ENCODE results near the gene SPATA4.

Gene SPATA4

DNA sequence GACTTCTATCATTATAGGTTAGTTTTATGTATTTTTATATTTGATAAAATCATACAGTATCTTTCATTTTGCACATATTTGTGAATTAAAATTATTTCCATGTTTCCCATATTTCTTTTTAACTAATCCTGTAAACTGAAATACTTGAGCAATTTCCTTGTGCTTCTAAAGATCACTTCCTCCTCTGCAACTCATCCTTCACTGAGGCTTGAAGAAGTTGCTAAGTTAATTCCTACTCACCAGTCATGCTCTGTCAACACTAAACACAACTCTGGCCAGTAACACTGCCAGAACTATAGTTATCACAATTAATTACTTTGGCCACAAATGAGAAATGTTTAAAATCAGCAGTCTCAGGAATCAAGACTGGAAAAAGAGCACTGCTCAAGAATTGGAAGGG, 6.7 kb downstream of the SPATA4 start:
- DNase-seq, result no peak

DNA sequence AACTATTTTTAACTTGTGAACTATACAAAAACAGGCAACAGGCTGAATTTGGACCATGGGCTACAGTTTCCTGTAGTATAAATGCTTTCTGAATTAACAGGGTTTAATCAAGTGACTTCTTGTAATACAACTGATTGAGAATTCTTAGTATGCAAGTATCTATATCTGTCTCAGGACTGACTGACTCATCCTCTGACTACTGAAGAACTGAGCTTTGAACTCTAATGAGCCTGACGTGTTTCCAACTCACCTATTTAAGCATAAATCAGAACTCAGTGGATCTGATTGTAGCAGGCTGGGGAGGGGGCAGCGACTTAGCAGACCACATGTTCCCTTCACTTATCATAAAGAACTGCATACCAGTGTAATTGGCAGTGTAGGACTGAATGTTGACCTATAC, 7.8 kb downstream of the SPATA4 start:
- no peak for DNase-seq

DNA sequence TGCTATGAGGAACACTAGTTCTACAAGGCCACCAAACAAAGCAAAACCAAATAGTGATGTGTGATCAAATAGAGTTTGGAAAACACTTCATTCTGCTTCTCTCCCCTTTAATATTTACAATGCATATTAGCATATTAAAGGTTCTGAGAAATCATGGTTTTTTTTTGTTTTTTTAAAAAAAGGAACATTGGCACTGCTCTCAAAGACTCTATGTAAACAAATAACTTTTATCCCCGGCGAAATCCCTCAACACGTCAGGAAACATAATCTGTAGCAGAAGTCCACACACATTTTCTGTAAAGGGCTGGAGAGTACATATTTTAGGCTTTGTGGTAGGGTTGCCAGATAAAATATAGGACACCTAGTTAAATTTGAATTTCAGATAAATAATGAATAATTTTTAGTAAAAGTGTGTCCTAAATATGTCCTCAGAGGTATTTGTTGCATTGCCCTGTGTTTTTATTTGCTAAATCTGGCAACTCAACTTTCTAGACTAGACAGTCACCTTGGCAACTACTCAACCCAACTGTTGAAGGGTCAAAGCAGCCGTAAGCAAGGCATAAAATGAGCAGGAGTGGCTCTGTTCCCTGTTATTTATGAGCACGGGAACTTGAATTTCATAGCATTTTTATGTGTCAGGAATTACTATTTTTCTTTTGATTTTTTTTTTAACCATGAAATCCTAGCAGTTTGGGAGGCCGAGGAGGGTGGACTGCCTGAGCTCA, 8.6 kb downstream of the SPATA4 start:
- DNase-seq, result no peak

DNA sequence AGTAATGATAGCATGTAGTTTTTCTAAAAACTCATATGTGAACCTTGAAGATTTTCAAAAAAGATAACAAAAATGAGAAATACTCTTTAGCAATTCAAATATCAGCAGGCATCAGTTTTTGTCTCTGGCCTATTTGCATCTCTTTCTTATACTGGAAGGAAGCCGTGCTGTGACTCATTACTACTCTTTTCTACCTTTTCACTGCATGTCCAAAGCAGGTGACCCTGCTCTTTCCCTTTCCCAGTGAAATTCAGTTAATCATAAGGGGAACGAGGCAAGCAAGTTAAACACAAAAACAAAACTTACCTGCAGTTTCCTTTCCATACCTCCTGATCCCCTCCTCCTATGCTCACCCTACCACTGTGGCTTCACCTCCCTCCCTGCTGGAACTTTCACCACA, 9.3 kb downstream of the SPATA4 start:
- DNase-seq, result no peak

DNA sequence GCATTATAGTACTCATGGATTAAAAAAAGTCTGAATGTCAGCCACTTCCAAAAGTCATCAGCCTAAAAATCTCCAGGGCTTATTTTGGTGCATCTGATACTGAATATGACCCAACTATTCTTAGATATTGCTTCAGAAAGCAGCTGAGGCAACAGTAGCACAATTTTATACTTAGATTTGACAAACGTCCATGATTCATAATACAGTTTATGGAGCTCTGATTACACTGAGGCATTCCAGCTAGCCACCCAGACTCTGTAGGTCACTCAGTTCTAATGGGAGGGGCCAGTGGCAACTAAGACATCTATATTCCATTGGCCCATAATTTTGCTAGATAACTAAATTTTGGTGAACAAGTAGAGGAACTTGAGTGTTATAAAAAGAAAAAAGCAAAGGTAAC, 10.3 kb downstream of the SPATA4 start:
- no peak for DNase-seq

DNA sequence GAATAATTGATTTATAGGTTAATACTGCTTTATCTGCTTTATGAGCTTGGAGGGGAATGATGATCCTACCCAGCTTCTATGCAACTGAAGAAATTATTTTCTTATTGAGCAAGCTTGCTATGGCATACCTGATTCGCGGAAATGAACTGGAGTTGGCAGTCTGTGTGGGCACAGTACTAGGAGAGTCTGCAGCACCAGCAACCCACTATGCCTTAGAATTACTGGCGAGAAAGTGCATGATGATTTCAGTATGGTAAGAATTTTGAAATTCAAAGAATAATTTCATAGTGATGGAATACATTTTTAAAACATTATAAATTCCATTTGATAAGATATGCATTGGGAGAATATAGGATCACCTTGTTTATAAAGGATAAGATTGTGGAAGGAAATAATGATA, 32.3 kb downstream of the SPATA4 start:
- no peak for DNase-seq

DNA sequence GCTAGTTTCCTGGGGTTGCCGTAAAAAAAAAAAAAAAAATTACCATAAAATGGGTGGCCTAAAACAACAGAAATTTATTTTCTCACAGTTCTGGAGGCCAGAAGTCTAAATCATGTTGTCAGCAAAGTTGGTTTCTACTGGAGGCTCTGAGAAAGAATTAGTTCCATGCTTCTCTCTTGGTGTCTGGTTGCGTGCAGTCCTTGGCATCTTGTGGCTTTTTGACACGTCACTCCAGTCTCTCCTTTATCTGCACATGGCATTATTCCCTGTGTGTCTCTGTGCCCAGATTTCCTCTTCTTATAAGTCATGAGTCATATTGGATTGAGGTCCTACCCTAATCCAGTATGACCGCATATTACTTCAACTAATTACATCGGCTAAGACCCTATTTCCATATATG, 38.7 kb downstream of the SPATA4 start:
- no peak for DNase-seq

DNA sequence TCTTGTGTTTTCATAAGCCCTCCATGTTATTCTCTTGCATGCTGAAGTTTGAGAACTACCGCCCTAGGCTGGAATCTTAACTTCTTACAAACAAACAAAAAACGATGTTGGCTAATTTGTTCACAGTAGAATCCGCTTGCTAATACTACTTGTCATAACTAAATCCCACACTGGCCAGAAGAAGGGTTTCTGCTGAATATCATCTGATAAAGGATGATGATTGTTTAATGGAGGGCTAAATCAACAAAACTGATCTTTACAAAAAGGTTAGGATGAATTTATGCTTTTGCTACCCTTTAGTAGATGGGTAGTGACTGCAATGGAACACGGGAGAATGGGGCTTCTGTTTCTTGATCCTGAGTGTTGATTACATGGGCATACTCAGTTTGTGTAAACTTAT, 42.3 kb downstream of the SPATA4 start:
- DNase-seq, result no peak

DNA sequence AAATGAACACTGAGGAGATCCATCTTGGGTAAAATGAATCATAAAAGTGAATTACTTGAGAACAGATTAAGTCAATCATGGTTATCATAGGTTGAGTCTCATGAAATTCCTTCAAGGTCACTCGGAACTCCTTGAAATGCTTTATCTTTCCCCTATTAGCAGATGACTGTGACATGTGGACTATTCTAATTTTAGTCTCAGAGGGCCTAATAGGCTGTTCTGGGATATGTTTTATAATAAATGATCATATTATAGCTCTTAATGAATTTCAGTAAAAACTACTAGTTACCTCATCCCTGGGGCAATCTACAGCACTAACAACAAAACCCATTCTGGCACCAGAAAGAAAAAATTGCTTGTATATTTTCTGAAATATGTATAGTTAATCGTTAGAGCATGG, 44.7 kb downstream of the SPATA4 start:
- DNase-seq, result no peak

DNA sequence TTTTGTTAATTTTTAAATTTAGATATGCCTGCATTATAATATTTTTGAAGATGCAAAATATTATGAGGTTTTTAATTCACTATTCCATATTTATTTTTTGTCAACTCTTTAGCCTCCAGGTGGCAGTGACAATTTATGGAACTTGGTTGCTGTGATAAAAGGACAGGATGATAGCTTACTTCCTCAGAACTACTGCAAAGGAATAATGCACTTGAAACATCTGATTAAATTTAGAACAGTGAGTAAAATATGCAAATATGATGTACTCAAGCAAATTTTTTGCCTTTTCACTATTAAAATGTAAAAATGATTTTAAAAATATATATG, 45.1 kb downstream of the SPATA4 start:
- DNase-seq, result no peak

DNA sequence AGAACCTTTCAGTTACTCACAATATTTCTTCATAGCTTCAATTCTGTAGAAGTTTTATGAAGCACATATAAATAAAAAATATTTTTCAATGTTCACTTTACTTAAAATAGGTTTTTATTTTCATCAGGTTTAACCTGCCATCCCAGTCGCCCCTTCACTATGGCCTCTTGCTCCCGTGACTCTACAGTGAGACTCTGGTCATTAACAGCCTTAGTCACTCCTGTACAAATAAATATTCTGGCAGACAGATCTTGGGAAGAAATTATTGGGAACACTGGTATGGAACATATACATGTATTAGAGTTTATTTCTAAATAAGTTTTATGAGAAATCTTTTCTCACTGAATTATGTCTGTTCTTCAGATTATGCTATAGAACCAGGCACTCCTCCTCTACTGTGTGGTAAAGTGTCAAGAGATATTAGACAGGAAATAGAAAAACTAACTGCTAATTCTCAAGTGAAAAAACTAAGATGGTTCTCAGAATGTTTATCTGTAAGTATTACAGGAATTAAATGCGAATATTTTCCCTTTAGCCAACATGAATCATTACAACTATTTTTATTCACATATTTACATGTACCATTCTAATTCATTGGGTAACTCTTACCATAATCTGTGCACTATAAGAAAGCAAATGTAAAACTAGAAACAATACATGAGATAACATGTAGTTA, 45.6 kb downstream of the SPATA4 start:
- DNase-seq, result no peak

DNA sequence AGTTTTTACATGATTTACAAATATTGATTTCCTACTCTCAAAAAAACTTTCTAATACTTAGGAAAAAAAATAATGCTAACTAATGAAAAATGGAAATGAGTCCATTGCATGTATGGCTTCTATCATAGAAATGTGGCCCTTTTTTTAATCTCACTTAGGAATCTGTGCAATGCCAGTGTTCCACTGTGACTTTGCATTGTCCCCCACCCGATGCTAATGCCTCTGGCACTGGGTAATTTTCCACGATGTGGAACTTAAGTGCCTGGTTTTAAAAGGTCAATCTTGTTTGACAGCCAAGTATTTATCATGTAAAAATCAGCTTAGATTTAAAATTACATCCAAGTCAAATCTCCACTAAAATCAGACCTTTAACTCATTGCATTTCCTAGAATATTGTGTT, 53.1 kb downstream of the SPATA4 start:
- DNase-seq, result no peak

DNA sequence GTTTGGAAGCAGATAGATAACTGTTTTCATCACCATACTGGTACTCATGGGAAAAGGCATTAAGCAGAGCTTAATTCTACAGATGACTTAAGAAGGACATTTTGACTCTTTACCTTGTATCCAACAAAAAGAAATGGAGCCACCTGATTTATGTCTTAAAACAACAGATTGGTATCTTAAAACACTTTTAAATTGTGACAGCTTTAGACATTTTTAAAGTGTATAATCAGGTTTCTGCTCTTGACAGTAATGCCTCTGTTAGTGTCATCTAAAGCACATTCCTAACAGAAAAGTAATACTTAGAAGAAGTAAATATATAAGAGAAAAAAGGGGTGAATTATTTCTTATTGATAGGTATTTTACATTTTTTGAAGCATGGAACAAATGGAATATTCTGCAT, 55.9 kb downstream of the SPATA4 start:
- DNase-seq, result no peak

DNA sequence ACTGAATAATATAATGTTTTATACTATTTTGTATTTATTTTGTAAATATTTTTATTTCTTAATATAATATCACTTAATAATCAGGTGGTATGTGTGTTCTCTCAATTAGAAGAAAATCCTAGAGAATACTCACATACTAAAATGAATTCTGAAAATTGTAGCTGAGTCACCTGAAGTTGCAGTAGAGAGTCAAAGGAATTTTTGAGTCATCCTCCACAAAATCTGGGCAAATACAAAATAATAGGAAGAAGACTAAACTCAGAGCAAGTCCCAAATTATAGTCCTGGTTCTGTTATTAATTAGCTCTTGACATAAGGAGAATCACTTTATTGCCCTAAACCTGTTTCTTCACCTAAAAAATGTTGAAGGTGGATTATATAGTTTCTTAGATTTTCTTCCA, 57.8 kb downstream of the SPATA4 start:
- no peak for DNase-seq

DNA sequence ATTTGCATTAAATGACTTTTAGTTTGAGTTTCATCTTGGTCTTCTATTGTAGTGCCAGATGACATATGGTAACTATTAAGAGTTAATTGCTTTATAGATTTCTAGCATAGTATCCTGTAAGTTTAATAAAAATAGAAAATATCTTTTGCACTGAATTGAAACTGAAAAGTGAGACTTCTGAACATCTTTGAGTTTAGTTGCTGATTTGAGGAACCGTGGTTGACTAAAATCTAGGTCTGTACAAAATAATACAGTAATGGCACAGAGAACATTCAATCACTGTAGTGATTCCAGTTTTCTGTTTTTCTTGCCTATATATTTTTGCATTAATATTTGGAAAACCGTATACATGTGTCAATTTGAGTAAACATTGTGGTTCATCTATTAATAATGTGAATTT, 60.7 kb downstream of the SPATA4 start:
- no peak for DNase-seq

Data from activated naive CD4-positive, alpha-beta T cell (primary cell).